Stimulated activated effector memory CD8-positive, alpha-beta T cell treated with anti-CD3 and anti-CD28 coated beads, Interleukin-12 subunit alpha, Interleukin-12 subunit beta, amount 100 ng/mL, for 72 hours (primary cell): ENCODE data around the gene METTL16.
"Not testable (repeated sequence)": the region's sequence is repeated elsewhere in the genome, so short reads cannot be mapped to it uniquely, and the experiment has no call there.

ENCODE experiments used
- ATAC-seq: fragments of 150-1000 bp; cut with Tn5 transposase; 2 replicates; pipeline ENCODE4 v1.10.0; 2021
- DNase-seq, 2 donors: peaks; one replicate each; pipeline ENCODE4 v3.0.0; 2021 to 2022; ENCODE audit warnings: low spot score in 2 of 2
- H3K27ac Mint-ChIP-seq: one replicate; pipeline ENCODE4 v1.8.0; 2022; ENCODE audit warnings: mild to moderate bottlenecking, mixed read lengths
- H3K36me3 Mint-ChIP-seq: one replicate; pipeline ENCODE4 v1.8.0; 2022; ENCODE audit warnings: mild to moderate bottlenecking, mixed read lengths
- H3K4me1 Mint-ChIP-seq: one replicate; pipeline ENCODE4 v1.8.0; 2022; ENCODE audit warnings: mixed read lengths
- H3K4me3 Mint-ChIP-seq: one replicate; pipeline ENCODE4 v1.8.0; 2022; ENCODE audit warnings: mild to moderate bottlenecking, mixed read lengths
- H3K9me3 Mint-ChIP-seq: one replicate; pipeline ENCODE4 v1.8.0; 2022; ENCODE audit warnings: mixed read lengths

Gene METTL16

DNA sequence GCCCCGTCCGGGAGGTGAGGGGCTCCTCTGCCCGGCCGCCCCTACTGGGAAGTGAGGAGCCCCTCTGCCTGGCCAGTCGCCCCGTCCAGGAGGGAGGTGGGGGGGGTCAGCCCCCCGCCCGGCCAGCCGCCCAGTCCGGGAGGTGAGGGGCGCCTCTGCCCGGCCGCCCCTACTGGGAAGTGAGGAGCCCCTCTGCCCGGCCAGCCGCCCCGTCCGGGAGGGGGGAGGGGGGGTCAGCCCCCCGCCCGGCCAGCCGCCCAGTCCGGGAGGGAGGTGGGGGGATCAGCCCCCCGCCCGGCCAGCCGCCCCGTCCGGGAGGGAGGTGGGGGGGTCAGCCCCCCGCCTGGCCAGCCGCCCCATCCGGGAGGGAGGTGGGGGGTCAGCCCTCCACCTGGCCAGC lies 64.2 kb downstream of the METTL16 start:
- H3K9me3 Mint-ChIP-seq, H3K4me3 Mint-ChIP-seq, DNase-seq, ATAC-seq, H3K27ac Mint-ChIP-seq, H3K4me1 Mint-ChIP-seq: not testable (repeated sequence)
- H3K36me3 Mint-ChIP-seq, result peaks cover 36% of the 10 kb centered on the region

GRCh38 chr17:2445638-2446037 lies 66.0 kb downstream of the METTL16 start:
- Mint-ChIP-seq H3K4me3 (no peak overlapping the region), H3K9me3 (no peaks in the 10 kb centered on the region), H3K4me1 (no peaks in the 10 kb centered on the region), H3K27ac (no peak overlapping the region), H3K36me3 (peaks cover 33% of the 10 kb centered on the region)
- no peak for DNase-seq
- ATAC-seq, result no peak

GRCh38 chr17:2444382-2444781 lies 67.3 kb downstream of the METTL16 start:
- no peaks in the 10 kb centered on the region for H3K9me3 Mint-ChIP-seq
- ATAC-seq (no peak), DNase-seq (no peak)
- H3K4me3 Mint-ChIP-seq, result no peak overlapping the region
- H3K4me1 Mint-ChIP-seq, result no peaks in the 10 kb centered on the region
- no peak overlapping the region for H3K27ac Mint-ChIP-seq
- H3K36me3 Mint-ChIP-seq, result peaks cover 46% of the 10 kb centered on the region

GRCh38 chr17:2442166-2442565 lies 69.5 kb downstream of the METTL16 start:
- Mint-ChIP-seq H3K27ac (no peak overlapping the region), H3K4me3 (no peak overlapping the region), H3K9me3 (no peaks in the 10 kb centered on the region), H3K4me1 (no peaks in the 10 kb centered on the region), H3K36me3 (peaks cover 68% of the 10 kb centered on the region)
- ATAC-seq (no peak), DNase-seq (no peak)

GRCh38 chr17:2440930-2441329 lies 70.8 kb downstream of the METTL16 start:
- Mint-ChIP-seq H3K4me3 (no peak overlapping the region), H3K27ac (no peak overlapping the region), H3K4me1 (no peaks in the 10 kb centered on the region), H3K36me3 (peaks cover 80% of the 10 kb centered on the region), H3K9me3 (no peaks in the 10 kb centered on the region)
- DNase-seq, result no peak
- no peak for ATAC-seq

DNA sequence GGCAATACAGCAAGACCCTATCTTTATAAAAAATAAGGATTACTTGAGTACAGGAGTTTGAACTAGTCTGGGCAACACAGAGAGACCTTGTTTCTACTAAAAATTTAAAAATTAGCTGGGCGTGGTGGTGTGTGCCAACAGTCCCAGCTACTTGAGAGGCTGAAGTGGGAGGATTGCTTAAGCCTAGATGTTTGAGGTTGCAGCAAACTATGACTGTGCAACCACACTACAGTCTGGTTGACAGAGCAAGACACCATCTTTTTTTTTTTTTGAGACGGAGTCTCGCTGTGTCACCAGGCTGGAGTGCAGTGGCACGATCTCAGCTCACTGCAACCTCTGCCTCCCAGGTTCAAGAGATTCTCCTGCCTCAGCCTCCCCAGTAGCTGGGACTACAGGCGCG lies 71.7 kb downstream of the METTL16 start:
- DNase-seq, H3K9me3 Mint-ChIP-seq, H3K4me1 Mint-ChIP-seq, H3K27ac Mint-ChIP-seq, H3K4me3 Mint-ChIP-seq: not testable (repeated sequence)
- ATAC-seq, result peak; percentile 40
- H3K36me3 Mint-ChIP-seq, result peaks cover 83% of the 10 kb centered on the region

DNA sequence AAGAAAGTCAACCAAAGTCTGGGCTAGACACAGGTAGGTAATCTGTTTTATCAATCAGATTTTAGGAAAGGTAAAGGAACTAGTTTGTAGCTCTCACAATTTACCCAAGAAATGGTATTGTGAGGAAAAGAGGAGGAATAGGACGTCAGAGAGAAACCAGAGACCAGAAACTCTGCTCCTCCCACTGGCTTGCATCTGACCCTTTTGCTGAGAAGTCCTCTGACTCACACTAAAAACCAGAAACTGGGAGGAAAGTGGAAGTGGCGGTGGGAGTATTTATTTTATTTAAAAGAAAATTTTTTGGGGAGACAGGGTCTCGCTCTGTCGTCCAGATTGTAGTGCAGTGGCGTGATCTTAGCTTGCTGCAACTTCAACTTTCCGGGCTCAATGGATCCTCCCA lies 72.9 kb downstream of the METTL16 start:
- Mint-ChIP-seq H3K4me3 (no peak overlapping the region), H3K36me3 (peaks cover 85% of the 10 kb centered on the region), H3K4me1 (peaks cover 2% of the 10 kb centered on the region), H3K27ac (no peak overlapping the region), H3K9me3 (no peaks in the 10 kb centered on the region)
- DNase-seq (no peak), ATAC-seq (no peak)

DNA sequence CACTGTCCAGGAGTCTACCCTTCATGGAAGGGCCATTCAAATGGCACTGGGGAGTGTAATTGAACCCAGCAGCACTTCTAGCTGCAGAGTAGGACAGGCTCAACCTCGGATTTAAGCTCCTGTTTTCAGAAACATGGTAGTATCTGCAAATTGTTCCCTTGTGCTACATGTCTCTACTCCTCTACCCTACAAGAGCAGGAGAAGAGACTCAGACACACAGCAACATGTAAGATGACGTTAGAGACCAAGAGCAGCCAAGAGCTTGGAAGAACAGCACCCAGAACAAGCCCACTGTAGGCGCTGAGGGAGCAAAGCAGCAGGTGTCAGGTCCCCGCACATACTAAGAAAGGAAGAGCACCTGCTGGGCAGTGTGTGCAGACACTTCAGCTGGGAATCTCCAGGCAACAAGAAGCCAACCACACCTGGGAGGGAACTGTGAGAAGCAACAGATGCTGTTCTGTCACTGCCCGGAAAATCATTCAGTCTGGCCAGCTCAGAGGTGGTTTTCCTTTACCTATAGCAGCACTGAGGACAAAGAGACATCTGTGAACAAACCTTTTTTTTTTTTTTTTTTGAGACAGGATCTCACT lies 75.3 kb downstream of the METTL16 start:
- no peak overlapping the region for H3K4me3 Mint-ChIP-seq
- H3K36me3 Mint-ChIP-seq, result peaks cover 90% of the 10 kb centered on the region
- DNase-seq, result no peak
- ATAC-seq, result no peak
- no peak overlapping the region for H3K27ac Mint-ChIP-seq
- H3K9me3 Mint-ChIP-seq, result no peaks in the 10 kb centered on the region
- peaks cover 6% of the 10 kb centered on the region for H3K4me1 Mint-ChIP-seq

DNA sequence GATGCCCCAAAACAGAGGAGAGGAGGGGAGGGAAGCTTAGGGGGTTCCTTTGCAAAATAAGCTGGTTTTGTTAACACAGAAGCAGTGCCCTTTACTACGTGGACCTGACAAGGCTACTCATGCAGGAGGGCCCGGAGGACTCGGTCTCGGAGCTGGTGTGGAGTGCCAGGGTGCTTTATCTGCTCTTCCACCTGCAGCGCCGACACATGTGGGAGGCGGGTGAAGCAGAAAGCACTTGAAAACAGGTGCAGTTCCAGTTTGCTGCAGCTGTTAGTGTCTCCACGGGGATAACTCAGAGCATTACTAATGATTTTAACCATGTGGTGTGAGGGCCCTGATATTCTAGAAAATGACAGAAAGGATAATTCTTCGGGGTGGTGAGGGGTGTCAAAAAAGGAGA lies 75.8 kb downstream of the METTL16 start:
- DNase-seq (no peak), ATAC-seq (no peak)
- Mint-ChIP-seq H3K27ac (no peak overlapping the region), H3K9me3 (no peaks in the 10 kb centered on the region), H3K4me3 (no peak overlapping the region), H3K4me1 (peaks cover 6% of the 10 kb centered on the region), H3K36me3 (peaks cover 87% of the 10 kb centered on the region)

- ATAC-seq (no peak), DNase-seq (no peak)
- Mint-ChIP-seq H3K4me1 (peaks cover 6% of the 10 kb centered on the region), H3K27ac (peak overlapping the region; percentile 86), H3K4me3 (no peak overlapping the region), H3K9me3 (no peaks in the 10 kb centered on the region), H3K36me3 (peaks cover 81% of the 10 kb centered on the region)
These were observed 76.4 kb downstream of the METTL16 start for GRCh38 chr17:2435181-2435741.

- H3K4me3 Mint-ChIP-seq, result no peak overlapping the region
- ATAC-seq (no peak), DNase-seq (no peak)
These were observed 78.0 kb downstream of the METTL16 start for GRCh38 chr17:2433696-2434095.

DNA sequence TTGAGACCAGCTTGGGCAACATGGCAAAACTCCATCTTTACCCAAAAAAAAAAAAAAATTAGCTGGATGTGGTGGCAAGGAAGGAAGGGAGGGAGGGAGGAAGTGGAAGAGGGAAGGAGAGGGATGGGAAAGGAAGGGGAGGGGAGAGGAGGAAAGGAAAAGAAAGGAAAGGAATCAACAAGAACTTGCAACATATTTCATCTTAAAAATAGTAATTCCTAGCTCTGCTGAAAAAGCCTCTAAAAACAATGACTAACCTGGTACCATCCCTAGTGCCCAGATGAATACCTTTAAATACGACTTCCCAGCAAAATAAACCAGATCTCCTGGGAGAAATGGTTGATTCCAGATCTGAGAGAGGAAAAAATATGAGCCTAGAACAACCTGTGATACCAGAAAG lies 83.8 kb downstream of the METTL16 start:
- Mint-ChIP-seq H3K36me3 (peaks cover 49% of the 10 kb centered on the region), H3K27ac (peak overlapping the region; percentile 78), H3K4me1 (no peaks in the 10 kb centered on the region)

More at GRCh38 chr17:2433696-2434095, 78.0 kb downstream of the METTL16 start:
- peaks cover 66% of the 10 kb centered on the region for H3K36me3 Mint-ChIP-seq
- peak overlapping the region; percentile 70 for H3K27ac Mint-ChIP-seq
- H3K9me3 Mint-ChIP-seq, result no peaks in the 10 kb centered on the region
- peaks cover 6% of the 10 kb centered on the region for H3K4me1 Mint-ChIP-seq

GRCh38 chr17:2427215-2427614 lies 84.5 kb downstream of the METTL16 start:
- ATAC-seq (no peak), DNase-seq (no peak)
- Mint-ChIP-seq H3K4me3 (no peak overlapping the region), H3K9me3 (no peaks in the 10 kb centered on the region), H3K27ac (peak overlapping the region; percentile 78), H3K36me3 (peaks cover 43% of the 10 kb centered on the region), H3K4me1 (no peaks in the 10 kb centered on the region)

More for the DNA sequence above, 83.8 kb downstream of the METTL16 start:
- ATAC-seq (no peak), DNase-seq (no peak)
- Mint-ChIP-seq H3K9me3 (no peaks in the 10 kb centered on the region), H3K4me3 (no peak overlapping the region)

DNA sequence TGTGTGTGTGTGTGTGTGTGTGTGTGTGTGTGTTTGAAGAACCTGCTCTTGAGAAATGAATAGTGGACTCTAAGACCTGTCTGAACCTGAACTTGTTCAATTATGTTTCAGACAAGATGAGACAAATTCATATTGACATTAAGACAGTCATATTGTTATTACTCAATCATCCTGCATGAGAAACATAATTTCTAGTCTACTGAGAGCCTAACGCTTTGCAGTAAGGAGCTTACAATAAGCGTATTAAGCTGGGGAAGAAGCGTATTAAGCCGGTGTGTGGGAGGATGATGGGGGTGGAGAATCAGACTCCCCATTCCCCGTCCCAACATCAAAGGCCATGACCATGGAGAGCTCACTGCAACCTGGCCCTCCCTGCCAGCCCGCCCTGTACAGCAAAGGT lies 88.4 kb downstream of the METTL16 start:
- Mint-ChIP-seq H3K9me3 (no peaks in the 10 kb centered on the region), H3K4me3 (no peak overlapping the region), H3K36me3 (peaks cover 63% of the 10 kb centered on the region), H3K27ac (no peak overlapping the region), H3K4me1 (no peaks in the 10 kb centered on the region)
- DNase-seq (no peak), ATAC-seq (no peak)

GRCh38 chr17:2421315-2422147 lies 90.2 kb downstream of the METTL16 start:
- ATAC-seq, result no peak

DNA sequence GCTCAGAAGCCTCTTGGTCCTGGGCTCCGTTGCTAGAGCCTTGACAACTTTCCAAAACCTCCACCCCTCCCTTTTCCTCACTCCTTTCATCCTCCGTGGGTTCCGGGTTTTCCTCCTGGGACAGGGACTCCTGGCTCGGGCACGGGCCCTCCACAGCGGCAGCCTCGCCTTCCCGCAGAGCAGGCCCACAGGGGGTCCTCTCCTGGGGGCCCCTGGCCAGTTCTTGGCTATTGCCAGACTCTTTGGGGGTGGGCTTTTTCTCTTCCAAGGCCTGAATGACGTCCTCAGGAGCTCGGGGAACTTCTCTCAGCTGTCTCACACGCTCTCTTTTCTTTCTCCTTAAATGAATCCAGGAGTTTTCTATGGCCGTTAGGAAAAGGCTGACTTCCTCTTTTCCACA lies 91.5 kb downstream of the METTL16 start:
- no peaks in the 10 kb centered on the region for H3K4me1 Mint-ChIP-seq
- ATAC-seq (no peak), DNase-seq (no peak)
- H3K27ac Mint-ChIP-seq, result no peak overlapping the region
- peaks cover 46% of the 10 kb centered on the region for H3K36me3 Mint-ChIP-seq
- H3K4me3 Mint-ChIP-seq, result no peak overlapping the region
- H3K9me3 Mint-ChIP-seq, result no peaks in the 10 kb centered on the region

More at GRCh38 chr17:2421315-2422147, 90.2 kb downstream of the METTL16 start:
- no peaks in the 10 kb centered on the region for H3K4me1 Mint-ChIP-seq
- no peak for DNase-seq
- H3K36me3 Mint-ChIP-seq, result peaks cover 48% of the 10 kb centered on the region
- no peaks in the 10 kb centered on the region for H3K9me3 Mint-ChIP-seq
- no peak overlapping the region for H3K4me3 Mint-ChIP-seq
- H3K27ac Mint-ChIP-seq, result no peak overlapping the region
